HepG2 (cell line): ENCODE measurements around the gene TANC1. TPM values are rescaled to one million over a fixed set of nuclear protein-coding genes. Genes with fewer than 3 reads are reported as not detected.

Experiments
- ATAC-seq: fragments of 200-7000 bp; cut with Tn5 transposase; 3 replicates; pipeline ENCODE4 v1.9.1; 2020; ENCODE audit warnings: mild to moderate bottlenecking, moderate library complexity
- BruUV-seq: library from RNA; stranded (reverse); fragments of 400-500 nt; replicated peaks from 2 replicates; lab custom pipeline; 2021; lab: Mats Ljungman, UMichigan
- CTCF ChIA-PET: fragments of 300-600 bp; formaldehyde crosslinking; extraction: SDS; loops from one replicate; lab custom pipeline; 2021; ENCODE audit warnings: low total read pairs, inconsistent platforms, low intra/inter-chr PET ratio; lab: Yijun Ruan, JAX
- POLR2A ChIA-PET: fragments of 350-600 bp; sonication (Branson Sonifier 250); formaldehyde crosslinking; loops from one replicate; lab custom pipeline; 2020; ENCODE audit warnings: antibody characterized with exemption, inconsistent platforms; lab: Yijun Ruan, JAX
- DNase-seq: peaks from one replicate; pipeline ENCODE4 v3.0.0-alpha.2; 2015; ENCODE audit warnings: low spot score
- FAIRE-seq: peaks from 3 replicates; lab custom pipeline; 2011; peaks lifted over from hg19 to GRCh38; lab: Jason Lieb, UNC
- H2AFZ ChIP-seq: one replicate; pipeline ENCODE4 v1.6.1; 2011; ENCODE audit warnings: low read length, inconsistent platforms
- H3K27ac ChIP-seq: fragments of 300-600 bp; 3 replicates; pipeline ENCODE4 v1.8.0; 2011; ENCODE audit warnings: mixed run types, mild to moderate bottlenecking, mixed read lengths, low read length, inconsistent platforms; ENCODE audit not compliant: insufficient read depth; ENCODE audit errors: extremely low read length
- H3K27me3 ChIP-seq, 2 experiments: fragments of 200-600 bp in 1 of 2; 2 replicates in 1 of 2; 3 replicates in 1 of 2; pipeline versions ENCODE4 v1.6.0 to v1.8.0; 2011; ENCODE audit warnings: low read length in 2 of 2, mild to moderate bottlenecking in 2 of 2, moderate library complexity in 2 of 2, inconsistent platforms in 1 of 2; ENCODE audit not compliant: insufficient read depth in 2 of 2, control insufficient read depth in 1 of 2
- H3K36me3 ChIP-seq, 2 experiments: fragments of 200-600 bp in 1 of 2; replicated peaks in 1 of 2; 2 replicates in 1 of 2; 3 replicates in 1 of 2; pipeline versions ENCODE4 v1.5.1 to v1.8.0; 2011; ENCODE audit warnings: low read length in 2 of 2, inconsistent platforms in 1 of 2; ENCODE audit not compliant: insufficient read depth in 2 of 2, control insufficient read depth in 1 of 2
- H3K4me1 ChIP-seq: 2 replicates; pipeline ENCODE4 v1.5.1; 2012; ENCODE audit warnings: low read length, inconsistent platforms; ENCODE audit not compliant: insufficient read depth
- H3K4me2 ChIP-seq: 2 replicates; pipeline ENCODE4 v1.6.0; 2011; ENCODE audit warnings: low read depth, low read length, inconsistent platforms
- H3K4me3 ChIP-seq, 3 experiments: fragments of 200-600 bp in 1 of 3; sonication (generic), shearing (Covaris generic) in 1 of 3; replicated peaks in 1 of 3; 2 replicates each; pipeline ENCODE4 v1.5.1; 2011 to 2016; ENCODE audit warnings: low read length in 3 of 3, inconsistent platforms in 2 of 3, low read depth in 2 of 3, mild to moderate bottlenecking in 2 of 3, control low read depth in 1 of 3, mixed read lengths in 1 of 3; ENCODE audit not compliant: insufficient read depth in 1 of 3
- H3K79me2 ChIP-seq: one replicate; pipeline ENCODE4 v1.6.1; 2011; ENCODE audit warnings: low read length, inconsistent platforms; ENCODE audit not compliant: insufficient read depth
- H3K9ac ChIP-seq: 2 replicates; pipeline ENCODE4 v1.6.0; 2011; ENCODE audit warnings: mild to moderate bottlenecking, low read depth, low read length, inconsistent platforms; ENCODE audit not compliant: insufficient read depth
- H3K9me3 ChIP-seq: 2 replicates; pipeline ENCODE4 v1.5.1; 2012; ENCODE audit warnings: mild to moderate bottlenecking, low read length
- H4K20me1 ChIP-seq: 2 replicates; pipeline ENCODE4 v1.6.0; 2011; ENCODE audit warnings: inconsistent platforms, mild to moderate bottlenecking, low read length, moderate library complexity; ENCODE audit not compliant: insufficient read depth
- FOXP4 ChIP-seq: sonication (generic); formaldehyde crosslinking; IDR thresholded peaks from 2 replicates; pipeline ENCODE4 v1.4.0; 2020; ENCODE audit warnings: missing genetic modification reagents
- KDM5A ChIP-seq: fragments of 200-600 bp; sonication (generic); IDR thresholded peaks from 2 replicates; pipeline ENCODE4 v1.7.0; 2018; ENCODE audit warnings: antibody characterized with exemption, mild to moderate bottlenecking, low read length, borderline replicate concordance
- MTF1 ChIP-seq: sonication (generic); formaldehyde crosslinking; IDR thresholded peaks from 2 replicates; pipeline ENCODE4 v1.5.0; 2020; ENCODE audit warnings: missing genetic modification reagents
- SOX13 ChIP-seq, 3 experiments: fragments of 450-650 bp in 1 of 3; sonication (generic) in 1 of 3; formaldehyde crosslinking in 1 of 3; IDR thresholded peaks in 2 of 3; conservative IDR thresholded peaks in 1 of 3; 2 replicates each; pipeline versions ENCODE4 v1.5.0 to v1.6.1; 2016 to 2020; ENCODE audit warnings: antibody characterized with exemption in 1 of 3, mild to moderate bottlenecking in 1 of 3, missing compliant biosample characterization in 1 of 3, missing genetic modification reagents in 1 of 3, moderate library complexity in 1 of 3
- SOX6 ChIP-seq, 2 experiments: fragments of 450-650 bp in 1 of 2; sonication (generic) in 1 of 2; formaldehyde crosslinking in 1 of 2; IDR thresholded peaks; 2 replicates each; pipeline versions ENCODE4 v1.4.0 to v1.6.1; 2017 to 2020; ENCODE audit warnings: antibody characterized with exemption in 1 of 2, mild to moderate bottlenecking in 1 of 2, missing genetic modification reagents in 1 of 2
- ZMAT5 ChIP-seq: sonication (generic); formaldehyde crosslinking; IDR thresholded peaks from 2 replicates; pipeline ENCODE4 v1.5.0; 2020; ENCODE audit warnings: mild to moderate bottlenecking, low read depth, missing genetic modification reagents, borderline replicate concordance
- ZNF33A ChIP-seq: sonication (generic); formaldehyde crosslinking; IDR thresholded peaks from 2 replicates; pipeline ENCODE4 v1.5.1; 2020; ENCODE audit warnings: missing genetic modification reagents, mild to moderate bottlenecking, moderate library complexity, borderline replicate concordance
- WGBS: methylation state at CpG from one replicate; pipeline ENCODE4 v1.1.6; 2017; ENCODE audit warnings: low lambda C conversion rate; 5-methylcytosine and 5-hydroxymethylcytosine counted together
- in situ Hi-C: cut with HindIII; loops from 2 replicates; pipeline ENCODE4 v1.10.0; 2017; ENCODE audit warnings: low pct_unique_long_range_greater_than_20kb; ENCODE audit not compliant: extremely low pct_ligation_motif_present
- intact Hi-C: fragments of 100-400 bp; cut with micrococcal nuclease; formaldehyde crosslinking; loops from one replicate; pipeline ENCODE4 v1.10.0; 2022; ENCODE audit not compliant: unreplicated experiment
- polyA plus RNA-seq, 8 experiments: library from polyadenylated mRNA; depleted of rRNA in 3 of 8; stranded (reverse) in 7 of 8; unstranded in 1 of 8; fragments of >200 nt; fragmentation: Illumina TruSeq in 4 of 8; extraction: Trizol in 4 of 8; gene quantifications; 2 replicates each; pipeline versions ENCODE4 v1.2.1 to v1.2.3, GENCODE V29; 2011 to 2016; ENCODE audit warnings: low read depth in 4 of 8, missing spikeins in 1 of 8, mixed read lengths in 1 of 8; ENCODE audit not compliant: insufficient read depth in 1 of 8
- total RNA-seq, 5 experiments: library from RNA; depleted of rRNA; stranded (reverse); fragments of >200 nt; fragmentation: Illumina TruSeq; extraction: Trizol; gene quantifications; 2 replicates each; pipeline ENCODE4 v1.2.3, GENCODE V29; 2016; ENCODE audit warnings: low read depth in 1 of 5

The TANC1 gene
- total and polyA plus RNA-seq, 2 of the 13 experiments (the other 11 are each of a cell fraction or from before 2014, with no cell fraction given): 2.3 to 5.6 TPM

GRCh38 chr2:159064446-159065301 lies 96.2 kb downstream of the TANC1 start:
- Histone ChIP-seq H2AFZ (no peak overlapping the region), H3K27me3 (no peaks in the 10 kb centered on the region; a peak in 1 of 5 replicates), H4K20me1 (no peaks in the 10 kb centered on the region), H3K4me1 (peaks cover 39% of the 10 kb centered on the region), H3K4me2 (no peak overlapping the region), H3K9me3 (no peaks in the 10 kb centered on the region), H3K9ac (no peak overlapping the region), H3K4me3 (no peak overlapping the region), H3K79me2 (no peaks in the 10 kb centered on the region), H3K27ac (no peak overlapping the region), H3K36me3 (no peaks in the 10 kb centered on the region)
- in situ Hi-C loops: no loop called here
- ChIA-PET POLR2A (no interaction called here), CTCF (no interaction called here)
- intact Hi-C loops: no loop called here
- TF ChIP-seq SOX6 (IDR thresholded peaks at IDR 0.05) (no peak), SOX6 (CRISPR knock-in tag; IDR thresholded peaks at IDR 0.05) (peak; percentile 69), FOXP4 (CRISPR knock-in tag) (0 out of 2 replicates have a peak, but pooled peaks have one; percentile 21), ZNF33A (CRISPR knock-in tag) (no peak), SOX13 (IDR thresholded peaks at IDR 0.05) (no peak), SOX13 (CRISPR knock-in tag; conservative IDR thresholded peaks at IDR 0.05 in 1 of 2, IDR thresholded peaks at IDR 0.05 in 1 of 2) (peak in 1 of 2 experiments; percentile 70; a peak in 2 of 4 replicates), MTF1 (CRISPR knock-in tag) (no peak), KDM5A (no peak), ZMAT5 (CRISPR knock-in tag) (no peak)
- 25% methylated on average over 5 of the region's 5 CpGs for WGBS
- no peak for FAIRE-seq
- peak; percentile 40 for DNase-seq
- ATAC-seq: peak; percentile 53
- BruUV-seq: no TSS peak
